Stimulated activated CD8-positive, alpha-beta memory T cell treated with anti-CD3 and anti-CD28 coated beads, Interleukin-4, amount 100 ng/mL, for 1 hour (primary cell): Measurements from ENCODE around the gene CIB1.

Experiments used
- DNase-seq, 2 donors: peaks; one replicate each; pipeline ENCODE4 v3.0.0-alpha.2; 2020; ENCODE audit warnings: low read depth in 2 of 2, low spot score in 1 of 2

Gene CIB1

GRCh38 chr15:90219421-90220141 is 14.2 kb downstream of the CIB1 start:
- peak in 1 of 2 donors; percentile 34 for DNase-seq

- no peak for DNase-seq
Observed at GRCh38 chr15:90217671-90218394, 15.9 kb downstream of the CIB1 start.

- DNase-seq, result no peak
Observed at GRCh38 chr15:90214553-90215196, 19.1 kb downstream of the CIB1 start.

GRCh38 chr15:90213818-90214204 is 19.9 kb downstream of the CIB1 start:
- no peak for DNase-seq

- DNase-seq, result no peak
Observed at GRCh38 chr15:90213122-90213817, 20.5 kb downstream of the CIB1 start.

- DNase-seq, result no peak
Observed at GRCh38 chr15:90212221-90213098, 21.3 kb downstream of the CIB1 start.

- no peak for DNase-seq
Observed at GRCh38 chr15:90211440-90212143, 22.1 kb downstream of the CIB1 start.

GRCh38 chr15:90211009-90211408 is 22.7 kb downstream of the CIB1 start:
- no peak for DNase-seq

GRCh38 chr15:90210593-90210992 is 23.1 kb downstream of the CIB1 start:
- DNase-seq, result no peak

GRCh38 chr15:90209591-90209990 is 24.1 kb downstream of the CIB1 start:
- no peak for DNase-seq

- no peak for DNase-seq
Observed at GRCh38 chr15:90208356-90208755, 25.4 kb downstream of the CIB1 start.

- DNase-seq, result no peak
Observed at GRCh38 chr15:90207252-90207651, 26.5 kb downstream of the CIB1 start.

GRCh38 chr15:90205886-90206285 is 27.9 kb downstream of the CIB1 start:
- DNase-seq, result no peak

GRCh38 chr15:90205050-90205848 is 28.5 kb downstream of the CIB1 start:
- DNase-seq, result no peak

GRCh38 chr15:90203922-90204321 is 29.8 kb downstream of the CIB1 start:
- no peak for DNase-seq

GRCh38 chr15:90203473-90203872 is 30.3 kb downstream of the CIB1 start:
- no peak for DNase-seq

- no peak for DNase-seq
Observed at GRCh38 chr15:90202929-90203328, 30.8 kb downstream of the CIB1 start.

GRCh38 chr15:90201944-90202375 is 31.8 kb downstream of the CIB1 start:
- no peak for DNase-seq
